ENCODE measurements around the gene RPS6KA5. TPM values are rescaled to one million over a fixed set of nuclear protein-coding genes. Genes with fewer than 3 reads are reported as not detected.
"Not testable (repeated sequence)": the region's sequence is repeated elsewhere in the genome, so short reads cannot be mapped to it uniquely, and the experiment has no call there.

RPS6KA5 gene
- total RNA-seq, 1 donor from 2014 or later = 1.0 TPM

DNA sequence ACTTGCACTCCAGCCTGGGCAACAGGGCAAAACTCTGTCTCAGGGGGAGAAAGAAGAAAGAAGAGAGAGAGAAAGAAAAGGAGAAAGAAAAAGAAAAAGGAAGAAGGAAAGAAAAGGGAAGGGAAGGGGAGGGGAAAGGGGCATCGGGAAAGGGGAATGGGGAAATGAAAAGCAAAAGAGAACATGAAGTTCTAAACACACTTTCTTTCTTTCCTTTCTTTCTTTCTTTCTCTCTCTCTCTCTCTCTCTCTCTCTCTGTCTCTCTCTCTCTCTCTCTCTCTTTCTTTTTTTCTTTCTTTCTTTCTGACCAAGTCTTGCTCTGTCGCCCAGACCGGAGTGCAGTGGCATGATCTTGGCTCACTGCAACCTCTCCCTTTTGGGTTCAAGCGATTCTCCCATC lies 76.9 kb downstream of the RPS6KA5 start:
- Mint-ChIP-seq H3K4me1 (ENCODE audit: low read depth, unreplicated experiment) (no peaks in the 10 kb centered on the region), H3K27ac (ENCODE audit: unreplicated experiment) (no peak overlapping the region), H3K9me3 (ENCODE audit: unreplicated experiment) (no peaks in the 10 kb centered on the region), H3K36me3 (ENCODE audit: low read depth, unreplicated experiment) (no peaks in the 10 kb centered on the region), H3K27me3 (ENCODE audit: low read depth, unreplicated experiment) (no peaks in the 10 kb centered on the region), H3K4me3 (ENCODE audit: unreplicated experiment) (no peak overlapping the region)
- Histone ChIP-seq H2AFZ (ENCODE audit: low read depth, low read length) (no peak overlapping the region), H3K27ac (ENCODE audit: low read depth, low read length) (no peak overlapping the region), H3K4me2 (ENCODE audit: low read length) (no peak overlapping the region), H3K4me1 (ENCODE audit: insufficient read depth, low read length) (no peaks in the 10 kb centered on the region), H3K9me3 (ENCODE audit: insufficient read depth, low read depth, low read length) (no peaks in the 10 kb centered on the region), H3K79me2 (ENCODE audit: insufficient read depth, low read length) (no peaks in the 10 kb centered on the region), H3K4me3 (ENCODE audit: insufficient read depth, low read depth, low read length) (no peak overlapping the region), H3K27me3 (ENCODE audit: insufficient read depth, low read length) (no peaks in the 10 kb centered on the region), H3K36me3 (ENCODE audit: insufficient read depth, low read length) (no peaks in the 10 kb centered on the region), H4K20me1 (ENCODE audit: insufficient read depth, low read length) (no peaks in the 10 kb centered on the region), H3K9ac (ENCODE audit: low read length) (no peak overlapping the region)
- FAIRE-seq (no peak), DNase-seq (ENCODE audit: low read depth) (no peak)
- no peak for TF ChIP-seq EZH2 (IDR thresholded peaks at IDR 0.05; ENCODE audit: insufficient read depth, low read length)
- TF ChIP-seq, protein P1, sequence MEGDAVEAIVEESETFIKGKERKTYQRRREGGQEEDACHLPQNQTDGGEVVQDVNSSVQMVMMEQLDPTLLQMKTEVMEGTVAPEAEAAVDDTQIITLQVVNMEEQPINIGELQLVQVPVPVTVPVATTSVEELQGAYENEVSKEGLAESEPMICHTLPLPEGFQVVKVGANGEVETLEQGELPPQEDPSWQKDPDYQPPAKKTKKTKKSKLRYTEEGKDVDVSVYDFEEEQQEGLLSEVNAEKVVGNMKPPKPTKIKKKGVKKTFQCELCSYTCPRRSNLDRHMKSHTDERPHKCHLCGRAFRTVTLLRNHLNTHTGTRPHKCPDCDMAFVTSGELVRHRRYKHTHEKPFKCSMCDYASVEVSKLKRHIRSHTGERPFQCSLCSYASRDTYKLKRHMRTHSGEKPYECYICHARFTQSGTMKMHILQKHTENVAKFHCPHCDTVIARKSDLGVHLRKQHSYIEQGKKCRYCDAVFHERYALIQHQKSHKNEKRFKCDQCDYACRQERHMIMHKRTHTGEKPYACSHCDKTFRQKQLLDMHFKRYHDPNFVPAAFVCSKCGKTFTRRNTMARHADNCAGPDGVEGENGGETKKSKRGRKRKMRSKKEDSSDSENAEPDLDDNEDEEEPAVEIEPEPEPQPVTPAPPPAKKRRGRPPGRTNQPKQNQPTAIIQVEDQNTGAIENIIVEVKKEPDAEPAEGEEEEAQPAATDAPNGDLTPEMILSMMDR (IDR thresholded peaks at IDR 0.05; ENCODE audit: insufficient read depth, low read depth, low read length) = no peak

DNA sequence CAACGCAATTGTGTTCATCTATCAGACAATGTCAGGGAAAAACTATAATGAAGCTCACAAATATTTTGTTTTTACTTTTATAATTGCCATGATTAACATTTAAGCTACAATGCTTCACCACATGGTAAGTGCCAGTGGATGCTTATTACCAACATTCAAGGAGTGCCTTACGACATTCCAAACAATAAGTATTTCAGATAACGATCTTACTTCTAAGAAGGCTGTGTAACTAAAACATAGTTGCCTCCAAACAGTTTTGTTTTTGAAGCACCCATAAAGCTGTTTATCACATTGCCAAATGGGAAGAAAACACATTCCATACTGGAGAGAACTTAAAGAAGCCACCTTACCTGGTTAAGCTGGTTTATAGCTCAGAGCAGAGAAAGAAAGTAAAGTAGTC lies 78.8 kb downstream of the RPS6KA5 start:
- Mint-ChIP-seq H3K36me3 (ENCODE audit: low read depth, unreplicated experiment) (no peaks in the 10 kb centered on the region), H3K27me3 (ENCODE audit: low read depth, unreplicated experiment) (no peaks in the 10 kb centered on the region), H3K4me3 (ENCODE audit: unreplicated experiment) (no peak overlapping the region), H3K27ac (ENCODE audit: unreplicated experiment) (no peak overlapping the region), H3K4me1 (ENCODE audit: low read depth, unreplicated experiment) (no peaks in the 10 kb centered on the region), H3K9me3 (ENCODE audit: unreplicated experiment) (no peaks in the 10 kb centered on the region)
- Histone ChIP-seq H2AFZ (ENCODE audit: low read depth, low read length) (no peak overlapping the region), H4K20me1 (ENCODE audit: insufficient read depth, low read length) (no peaks in the 10 kb centered on the region), H3K9ac (ENCODE audit: low read length) (no peak overlapping the region), H3K9me3 (ENCODE audit: insufficient read depth, low read depth, low read length) (no peaks in the 10 kb centered on the region), H3K4me2 (ENCODE audit: low read length) (no peak overlapping the region), H3K27me3 (ENCODE audit: insufficient read depth, low read length) (no peaks in the 10 kb centered on the region), H3K36me3 (ENCODE audit: insufficient read depth, low read length) (no peaks in the 10 kb centered on the region), H3K4me3 (ENCODE audit: insufficient read depth, low read depth, low read length) (no peak overlapping the region), H3K79me2 (ENCODE audit: insufficient read depth, low read length) (no peaks in the 10 kb centered on the region), H3K27ac (ENCODE audit: low read depth, low read length) (no peak overlapping the region), H3K4me1 (ENCODE audit: insufficient read depth, low read length) (no peaks in the 10 kb centered on the region)
- TF ChIP-seq, protein P1 (IDR thresholded peaks at IDR 0.05; ENCODE audit: insufficient read depth, low read depth, low read length) = no peak
- no peak for TF ChIP-seq EZH2 (IDR thresholded peaks at IDR 0.05; ENCODE audit: insufficient read depth, low read length)
- no peak for DNase-seq (ENCODE audit: low read depth)
- FAIRE-seq = no peak

DNA sequence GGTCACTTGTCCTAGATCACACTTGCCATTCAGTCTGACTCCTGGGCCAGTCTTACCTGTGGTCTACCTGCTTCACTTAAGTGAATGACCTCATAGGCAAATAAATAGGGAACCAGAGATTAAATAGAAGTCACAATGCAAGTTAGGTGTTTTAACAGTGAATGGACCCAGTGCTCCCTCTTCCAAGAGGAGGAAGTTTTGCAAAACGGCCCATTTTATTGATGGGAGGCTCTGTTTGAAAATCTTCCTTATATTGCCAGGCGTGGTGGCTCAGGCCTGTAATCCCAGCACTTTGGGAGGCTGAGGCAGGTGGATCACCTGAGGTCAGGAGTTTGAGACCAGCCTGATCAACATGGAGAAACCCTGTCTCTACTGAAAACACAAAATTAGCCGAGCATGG lies 79.8 kb downstream of the RPS6KA5 start:
- H3K4me3 ChIP-seq (ENCODE audit: insufficient read depth, low read depth, low read length); H3K36me3 Mint-ChIP-seq (ENCODE audit: low read depth, unreplicated experiment); H3K4me2 ChIP-seq (ENCODE audit: low read length); H3K4me1 ChIP-seq (ENCODE audit: insufficient read depth, low read length); H3K27ac Mint-ChIP-seq (ENCODE audit: unreplicated experiment); H4K20me1 ChIP-seq (ENCODE audit: insufficient read depth, low read length); H2AFZ ChIP-seq (ENCODE audit: low read depth, low read length); H3K9me3 ChIP-seq (ENCODE audit: insufficient read depth, low read depth, low read length); H3K9me3 Mint-ChIP-seq (ENCODE audit: unreplicated experiment); FAIRE-seq; H3K79me2 ChIP-seq (ENCODE audit: insufficient read depth, low read length); H3K9ac ChIP-seq (ENCODE audit: low read length); DNase-seq (ENCODE audit: low read depth); H3K27me3 ChIP-seq (ENCODE audit: insufficient read depth, low read length); H3K36me3 ChIP-seq (ENCODE audit: insufficient read depth, low read length); H3K4me1 Mint-ChIP-seq (ENCODE audit: low read depth, unreplicated experiment); H3K4me3 Mint-ChIP-seq (ENCODE audit: unreplicated experiment); H3K27ac ChIP-seq (ENCODE audit: low read depth, low read length); H3K27me3 Mint-ChIP-seq (ENCODE audit: low read depth, unreplicated experiment): not testable (repeated sequence)

Measured in astrocyte (in vitro differentiated cells and primary cell).